Measurements from ENCODE around the gene KRT3. TPM values are rescaled to one million over a fixed set of nuclear protein-coding genes. Genes with fewer than 3 reads are reported as not detected.
A peak's percentile ranks its signal among the peaks of the same experiment; 100 is the strongest.

Gene KRT3
- total RNA-seq: not detected
- polyA plus RNA-seq: not detected
- long read RNA-seq, donor 1: 0 reads
- long read RNA-seq, donor 2: 0 reads

DNA sequence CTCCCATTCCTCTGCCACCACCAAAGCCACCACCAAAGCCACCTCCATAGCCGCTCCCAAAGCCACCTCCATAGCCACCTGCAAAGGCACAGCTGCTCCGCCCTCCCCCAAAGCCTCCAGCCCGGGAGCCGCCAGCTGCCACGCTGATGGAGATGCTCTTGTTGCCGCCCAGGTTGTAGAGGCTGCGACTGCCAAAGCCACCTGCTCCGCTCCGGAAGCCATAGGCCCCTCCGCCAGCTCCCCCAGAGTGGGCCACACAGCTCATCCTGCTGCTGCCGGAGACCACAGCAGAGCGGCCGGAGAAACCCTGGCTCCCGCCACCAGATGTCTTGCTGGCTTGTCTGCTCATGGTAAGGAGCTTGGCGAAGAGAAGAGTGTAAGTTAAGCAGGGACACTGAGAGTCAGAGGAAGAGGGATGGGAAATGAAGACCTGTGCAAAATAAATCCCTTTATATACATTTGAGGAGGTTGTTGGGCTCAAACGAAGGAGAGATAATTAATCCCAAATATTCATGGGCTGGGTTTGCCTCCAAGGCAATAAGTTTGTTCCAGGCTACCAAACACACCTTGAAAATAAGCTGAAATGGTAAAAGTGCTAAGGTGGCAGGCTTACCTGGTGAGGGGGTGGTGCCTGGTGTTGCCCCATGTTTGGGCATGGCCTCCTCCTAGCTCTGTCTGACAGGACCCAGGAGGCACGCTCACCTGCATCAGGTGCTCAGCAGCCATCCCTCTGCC lies at the start of gene KRT3:
KRT3 (minus strand) TSS at position 424 of the 735 bp plus-strand sequence; CDS start at position 349, 75 bp downstream.
- Histone ChIP-seq H3K9me3 (no peaks in the 10 kb centered on the region), H3K4me1 (no peaks in the 10 kb centered on the region), H3K27me3 (replicated peaks in 1 of 7) (peaks cover 0 to 18% (median 0%) of the 10 kb centered on the region in 7 donors), H3K36me3 (no peaks in the 10 kb centered on the region), H3K4me3 (no peak within 1 kb of the TSS), H3K27ac (no peak within 1 kb of the TSS)
- DNase-seq: peak; percentile 64
- 85 to 93% (median 91%) methylated on average over 16 to 17 of the region's 17 CpGs for WGBS, 5 donors
- intact Hi-C loops (cut with DNase I; ENCODE audit: low total_unique reads): no loop called here
- TF ChIP-seq, protein P1, sequence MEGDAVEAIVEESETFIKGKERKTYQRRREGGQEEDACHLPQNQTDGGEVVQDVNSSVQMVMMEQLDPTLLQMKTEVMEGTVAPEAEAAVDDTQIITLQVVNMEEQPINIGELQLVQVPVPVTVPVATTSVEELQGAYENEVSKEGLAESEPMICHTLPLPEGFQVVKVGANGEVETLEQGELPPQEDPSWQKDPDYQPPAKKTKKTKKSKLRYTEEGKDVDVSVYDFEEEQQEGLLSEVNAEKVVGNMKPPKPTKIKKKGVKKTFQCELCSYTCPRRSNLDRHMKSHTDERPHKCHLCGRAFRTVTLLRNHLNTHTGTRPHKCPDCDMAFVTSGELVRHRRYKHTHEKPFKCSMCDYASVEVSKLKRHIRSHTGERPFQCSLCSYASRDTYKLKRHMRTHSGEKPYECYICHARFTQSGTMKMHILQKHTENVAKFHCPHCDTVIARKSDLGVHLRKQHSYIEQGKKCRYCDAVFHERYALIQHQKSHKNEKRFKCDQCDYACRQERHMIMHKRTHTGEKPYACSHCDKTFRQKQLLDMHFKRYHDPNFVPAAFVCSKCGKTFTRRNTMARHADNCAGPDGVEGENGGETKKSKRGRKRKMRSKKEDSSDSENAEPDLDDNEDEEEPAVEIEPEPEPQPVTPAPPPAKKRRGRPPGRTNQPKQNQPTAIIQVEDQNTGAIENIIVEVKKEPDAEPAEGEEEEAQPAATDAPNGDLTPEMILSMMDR (IDR thresholded peaks at IDR 0.05 in 8 of 11, conservative IDR thresholded peaks at IDR 0.05 in 3 of 11): no peak
- no peak for TF ChIP-seq POLR2AphosphoS5 (IDR thresholded peaks at IDR 0.05)

DNA sequence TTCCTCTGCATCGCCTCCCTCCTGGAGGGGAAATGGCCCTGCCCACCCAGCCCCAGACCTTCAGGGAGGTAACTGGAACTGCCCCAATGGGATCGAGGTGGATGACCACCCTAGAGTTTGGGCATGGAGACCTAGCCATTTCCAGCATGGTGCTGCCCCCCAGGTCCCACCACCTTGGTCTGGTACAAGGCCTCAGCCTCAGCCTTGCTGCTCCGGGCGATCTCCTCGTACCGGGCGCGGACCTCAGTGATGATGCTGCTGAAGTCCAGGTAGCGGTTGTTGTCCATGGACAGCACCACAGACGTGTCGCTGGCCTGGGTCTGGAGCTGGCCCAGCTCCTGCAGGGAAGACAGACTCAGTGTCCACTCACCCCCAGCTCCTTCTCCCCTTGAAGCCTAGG lies 48.5 kb upstream of the KRT3 start:
- no peak overlapping the region for H3K4me3 ChIP-seq
- H3K9me3 ChIP-seq: no peaks in the 10 kb centered on the region
- WGBS, 5 donors: 77 to 97% (median 94%) methylated on average over 10 to 11 of the region's 11 CpGs
- no peaks in the 10 kb centered on the region for H3K4me1 ChIP-seq
- peak; percentile 51 for DNase-seq
- TF ChIP-seq, protein P1 (IDR thresholded peaks at IDR 0.05 in 8 of 11, conservative IDR thresholded peaks at IDR 0.05 in 3 of 11): no peak
- TF ChIP-seq POLR2A (IDR thresholded peaks at IDR 0.05) (no peak), POLR2AphosphoS5 (IDR thresholded peaks at IDR 0.05) (no peak)
- H3K36me3 ChIP-seq: no peaks in the 10 kb centered on the region
- H3K27ac ChIP-seq: no peak overlapping the region
- H3K27me3 ChIP-seq (replicated peaks in 1 of 7): peaks cover 0 to 20% (median 0%) of the 10 kb centered on the region in 7 donors
- intact Hi-C loops (cut with DNase I; ENCODE audit: low total_unique reads): no loop called here

DNA sequence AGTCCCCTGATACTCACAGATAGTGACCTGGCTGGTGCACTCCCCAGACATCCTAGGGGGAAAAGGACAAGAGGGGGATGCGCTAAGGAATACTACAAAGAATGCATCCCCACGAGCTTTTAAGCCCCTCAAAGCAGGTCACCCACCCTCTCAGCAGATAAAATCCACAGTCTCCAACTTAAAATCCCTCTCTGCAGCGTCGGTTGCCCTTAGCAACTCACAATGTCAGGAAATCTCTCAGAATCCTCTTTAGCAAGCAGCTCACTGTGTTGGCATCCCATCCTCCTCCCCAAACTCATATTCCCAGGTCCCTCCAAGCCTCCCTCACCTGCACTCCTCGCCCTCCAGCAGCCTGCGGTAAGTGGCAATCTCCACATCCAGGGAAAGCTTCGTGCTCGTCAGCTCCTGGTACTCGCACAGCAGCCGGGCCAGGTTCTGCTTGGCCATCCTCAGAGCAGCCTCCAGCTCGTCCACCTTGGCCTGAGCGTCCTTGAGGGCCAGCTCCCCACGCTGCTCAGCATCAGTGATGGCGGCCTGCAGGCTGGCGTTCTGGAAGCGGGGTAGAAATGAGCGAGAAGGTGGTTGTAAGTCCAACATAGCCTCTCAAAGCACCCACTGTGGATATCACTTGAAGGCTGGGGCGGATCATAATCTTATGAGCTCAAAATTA lies 43.7 kb upstream of the KRT3 start:
- Histone ChIP-seq H3K27ac (no peak overlapping the region), H3K27me3 (replicated peaks in 1 of 7) (peaks cover 0 to 40% (median 0%) of the 10 kb centered on the region in 7 donors), H3K9me3 (no peaks in the 10 kb centered on the region), H3K36me3 (no peaks in the 10 kb centered on the region), H3K4me1 (peaks cover 0 to 14% (median 0%) of the 10 kb centered on the region in 6 donors), H3K4me3 (no peak overlapping the region)
- DNase-seq: peak; percentile 65
- 78 to 90% (median 85%) methylated on average over 17 to 18 of the region's 18 CpGs for WGBS, 5 donors
- TF ChIP-seq POLR2A (IDR thresholded peaks at IDR 0.05) (no peak), POLR2AphosphoS5 (IDR thresholded peaks at IDR 0.05) (no peak)
- TF ChIP-seq, protein P1 (IDR thresholded peaks at IDR 0.05 in 8 of 11, conservative IDR thresholded peaks at IDR 0.05 in 3 of 11): no peak
- intact Hi-C loops (cut with DNase I; ENCODE audit: low total_unique reads): no loop called here

Data from spleen (tissue), 13 donors.